Left kidney (tissue), 2 donors: ENCODE measurements around the gene EXOC2. TPM values are rescaled to one million over a fixed set of nuclear protein-coding genes. Genes with fewer than 3 reads are reported as not detected.

Experiments used
- DNase-seq: peaks from one replicate; pipeline ENCODE4 v3.0.0-alpha.2; 2013
- polyA plus RNA-seq: library from polyadenylated mRNA; unstranded; fragments of 120-200 nt; gene quantifications from one replicate; pipeline ENCODE4 v1.2.1, GENCODE V29; 2013; ENCODE audit not compliant: insufficient read length

Gene EXOC2
- polyA plus RNA-seq, 1 donor, result 24.5 TPM

- no peak for DNase-seq
Observed at GRCh38 chr6:467111-467510, 225.8 kb downstream of the EXOC2 start.

- no peak for DNase-seq
Observed at GRCh38 chr6:466564-466963, 226.4 kb downstream of the EXOC2 start.

GRCh38 chr6:465531-466348, 227.2 kb downstream of the EXOC2 start:
- DNase-seq, result no peak

- no peak for DNase-seq
Observed at GRCh38 chr6:456887-457286, 236.1 kb downstream of the EXOC2 start.

GRCh38 chr6:456358-456867, 236.5 kb downstream of the EXOC2 start:
- no peak for DNase-seq

GRCh38 chr6:455835-456234, 237.1 kb downstream of the EXOC2 start:
- DNase-seq, result no peak

- DNase-seq, result no peak
Observed at GRCh38 chr6:455006-455585, 237.8 kb downstream of the EXOC2 start.

- DNase-seq, result no peak
Observed at GRCh38 chr6:454148-454991, 238.6 kb downstream of the EXOC2 start.

- no peak for DNase-seq
Observed at GRCh38 chr6:453152-453551, 239.8 kb downstream of the EXOC2 start.

- no peak for DNase-seq
Observed at GRCh38 chr6:452301-453067, 240.5 kb downstream of the EXOC2 start.

GRCh38 chr6:451847-452246, 241.1 kb downstream of the EXOC2 start:
- no peak for DNase-seq

- DNase-seq, result no peak
Observed at GRCh38 chr6:451336-451735, 241.6 kb downstream of the EXOC2 start.

GRCh38 chr6:449486-450419, 243.2 kb downstream of the EXOC2 start:
- no peak for DNase-seq

- DNase-seq, result no peak
Observed at GRCh38 chr6:449057-449430, 243.9 kb downstream of the EXOC2 start.

- DNase-seq, result no peak
Observed at GRCh38 chr6:448296-449056, 244.5 kb downstream of the EXOC2 start.

- DNase-seq, result no peak
Observed at GRCh38 chr6:447381-448165, 245.4 kb downstream of the EXOC2 start.

GRCh38 chr6:446418-447366, 246.2 kb downstream of the EXOC2 start:
- no peak for DNase-seq
